Left cardiac atrium (tissue), 4 donors: Measurements from ENCODE around the gene SYNGR2. TPM values are rescaled to one million over a fixed set of nuclear protein-coding genes. Genes with fewer than 3 reads are reported as not detected.
A peak's percentile ranks its signal among the peaks of the same experiment; 100 is the strongest.

ENCODE experiments used
- ATAC-seq, 2 donors: fragments of 200-7000 bp; cut with Tn5 transposase; one replicate each; pipeline ENCODE4 v1.9.1; 2020; ENCODE audit warnings: mild to moderate bottlenecking in 2 of 2, moderate library complexity in 2 of 2
- DNase-seq: peaks from one replicate; pipeline ENCODE4 v3.0.0-alpha.2; 2020
- intact Hi-C, 2 donors: fragments of 100-400 bp; cut with DNase I; formaldehyde crosslinking; loops; one replicate each; pipeline versions ENCODE4 v1.14.1 to v1.15.1; 2022 to 2023
- total RNA-seq, 2 donors: library from RNA; stranded (reverse); fragmentation: NEBNext Ultra II Directional; extraction: Animal tissue kit (Norgen Biotek cat#: 25700); gene quantifications; one replicate each; pipeline ENCODE4 v1.2.1, GENCODE V29; 2021
- donor health status: DM: no; HTN: yes; CAD: no.
- donor health status: DM: no; HTN: yes; CAD: no; lungs with severe emphysema.
- donor health status: DM: yes; HTN: yes; CAD: no.
- donor health status: Dilated cardiomyopathy.

Gene SYNGR2
- total RNA-seq, 2 donors from 2014 or later: 73.4 to 84.5 TPM

DNA sequence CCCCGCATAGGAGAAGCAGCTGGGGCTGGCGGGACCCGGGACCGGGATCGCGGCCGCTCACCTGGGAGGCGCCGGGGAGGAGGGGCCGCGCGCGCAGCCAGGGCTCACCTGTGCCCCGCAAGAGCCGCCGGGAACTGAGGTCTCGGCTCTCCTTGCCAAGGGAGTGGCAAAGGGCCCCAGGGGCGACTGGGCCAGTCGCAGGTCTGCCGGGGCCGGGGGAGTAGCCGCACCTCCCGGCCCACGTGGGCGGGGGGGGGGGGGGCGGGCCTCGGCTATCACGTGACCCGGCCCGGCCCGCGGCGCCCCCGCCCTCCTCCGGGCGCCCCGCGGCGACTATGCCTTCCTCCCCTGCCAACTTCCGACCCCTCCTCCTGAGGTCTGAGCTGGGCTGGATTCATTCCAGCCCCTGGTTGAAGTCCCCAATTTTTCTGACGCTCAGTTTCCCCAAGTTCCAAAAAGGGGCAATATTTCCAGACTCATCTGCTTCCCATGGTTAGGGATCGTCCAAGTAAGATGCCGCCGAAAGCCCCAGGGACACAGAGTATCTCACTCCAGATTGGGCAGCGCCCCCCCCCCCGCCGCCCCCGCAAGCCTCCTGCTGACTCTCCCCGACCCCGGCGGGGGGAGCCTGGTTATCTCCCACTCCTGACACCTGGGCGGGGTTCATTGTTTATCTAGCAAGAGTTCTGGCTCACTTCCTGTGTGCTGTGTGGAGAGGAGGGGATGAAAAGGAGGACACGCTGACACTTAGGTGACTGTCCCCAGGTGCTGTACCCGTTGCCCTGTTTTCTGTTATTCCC is 39.6 kb upstream of the SYNGR2 start, which contains the start of gene TMC6:
TSS of gene TMC6 (minus strand) at position 205 of the 800 bp plus-strand sequence. CDS start 1,923 bp downstream, outside the sequence.
- peak; percentile 61 for DNase-seq
- intact Hi-C loops: loop anchor here in 1 of 2 donors (5.0 kb wide), 1 partner anchor 49 kb away; no protein-coding TSS in a partner anchor
- peak; percentile 41 for ATAC-seq

DNA sequence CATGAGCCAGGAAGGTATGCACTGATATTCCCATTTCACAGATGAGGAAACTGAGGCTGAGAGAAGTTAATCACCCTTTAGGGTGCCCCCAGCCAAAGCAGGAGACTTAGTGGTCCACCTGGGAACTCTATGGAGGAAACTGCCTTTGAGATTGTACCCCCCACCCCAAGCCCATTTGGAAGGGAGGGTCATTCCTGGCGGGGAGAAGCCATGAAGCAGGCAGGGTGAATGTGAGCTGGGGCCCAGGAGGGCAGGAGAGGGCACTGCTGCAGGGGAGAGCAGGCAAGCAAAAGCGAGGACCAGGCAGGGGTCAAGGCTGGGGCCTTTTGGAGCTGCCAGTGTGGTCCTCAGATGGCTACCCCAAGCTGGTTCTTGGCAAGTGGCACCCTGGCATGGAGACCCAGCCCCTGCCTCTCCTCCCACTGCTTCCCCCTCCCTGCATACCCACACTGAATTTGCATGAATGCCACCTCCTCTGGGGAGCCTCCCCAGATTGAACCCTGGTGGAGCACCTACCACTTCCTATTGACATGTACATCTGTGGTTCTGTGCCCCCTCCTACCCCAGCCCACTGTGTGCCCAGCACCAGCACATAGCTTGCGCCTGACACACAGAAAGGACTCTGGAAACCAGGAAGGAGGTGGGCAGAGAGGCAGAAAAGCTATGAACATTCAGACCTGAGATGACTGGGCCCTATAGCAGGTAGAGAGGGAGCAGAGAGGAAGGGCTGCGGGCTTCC is 38.9 kb upstream of the SYNGR2 start:
- ATAC-seq (no peak), DNase-seq (no peak)
- intact Hi-C loops: loop anchor here (5.0 kb wide), 1 partner anchor 48 kb away; no protein-coding TSS in a partner anchor

DNA sequence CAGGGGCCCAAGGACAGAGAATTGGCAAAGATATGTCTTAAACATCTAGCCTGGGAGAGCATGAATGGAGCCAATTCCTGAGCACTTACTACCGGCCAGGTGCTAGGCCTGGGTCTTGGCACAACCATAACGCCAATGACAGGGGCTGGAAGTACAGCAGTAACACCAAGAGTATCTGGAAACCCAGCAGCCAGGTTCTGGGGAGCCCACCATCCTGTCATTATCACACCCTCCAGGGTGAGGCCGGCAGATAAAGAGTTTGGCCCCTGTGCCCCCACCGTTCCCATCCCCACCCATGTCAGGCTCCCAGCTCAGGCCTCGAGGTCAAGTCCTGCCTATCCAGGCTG is 38.3 kb upstream of the SYNGR2 start:
- DNase-seq: no peak
- intact Hi-C loops: loop anchor here in 1 of 2 donors (5.0 kb wide), 1 partner anchor 47 kb away; no protein-coding TSS in a partner anchor
- ATAC-seq: no peak

DNA sequence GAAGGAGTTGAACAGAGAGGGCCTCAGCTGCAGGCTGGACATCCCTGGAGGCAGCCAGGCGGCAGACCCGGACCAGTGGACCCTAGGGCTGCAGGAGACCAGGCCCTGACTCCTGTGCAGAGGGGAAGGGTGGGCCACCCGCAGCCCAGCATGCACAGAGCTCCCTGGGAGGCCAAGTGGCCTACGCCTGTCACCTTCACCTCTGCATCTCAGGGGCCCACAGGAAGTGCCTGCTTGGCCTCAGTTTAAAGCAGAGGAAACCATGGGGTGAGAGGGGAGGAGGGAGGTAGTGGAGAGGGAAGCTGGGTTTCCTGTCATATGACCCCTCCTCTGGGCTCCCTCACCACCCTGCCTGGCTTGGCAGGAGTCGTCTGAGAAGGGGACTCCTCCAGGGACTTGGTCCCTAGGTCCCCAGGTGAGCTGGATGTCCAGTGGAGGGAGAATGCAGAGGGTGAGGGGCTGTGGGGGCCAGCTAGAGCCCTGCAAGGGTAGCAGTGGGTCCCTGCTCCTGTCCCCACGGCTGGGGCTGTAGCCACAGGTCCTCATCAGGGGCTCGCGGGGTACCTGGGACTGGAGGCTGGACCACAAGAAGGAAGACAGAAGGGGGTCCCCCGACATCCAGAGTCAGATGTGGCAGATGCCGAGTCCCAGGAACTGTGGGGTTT is 37.8 kb upstream of the SYNGR2 start, which contains the start of gene TMC8:
TSS of gene TMC8 (plus strand) at position 335 of the 665 bp plus-strand sequence. CDS start 818 bp downstream, outside the sequence.
- ATAC-seq: peak; percentile 8 to 9

DNA sequence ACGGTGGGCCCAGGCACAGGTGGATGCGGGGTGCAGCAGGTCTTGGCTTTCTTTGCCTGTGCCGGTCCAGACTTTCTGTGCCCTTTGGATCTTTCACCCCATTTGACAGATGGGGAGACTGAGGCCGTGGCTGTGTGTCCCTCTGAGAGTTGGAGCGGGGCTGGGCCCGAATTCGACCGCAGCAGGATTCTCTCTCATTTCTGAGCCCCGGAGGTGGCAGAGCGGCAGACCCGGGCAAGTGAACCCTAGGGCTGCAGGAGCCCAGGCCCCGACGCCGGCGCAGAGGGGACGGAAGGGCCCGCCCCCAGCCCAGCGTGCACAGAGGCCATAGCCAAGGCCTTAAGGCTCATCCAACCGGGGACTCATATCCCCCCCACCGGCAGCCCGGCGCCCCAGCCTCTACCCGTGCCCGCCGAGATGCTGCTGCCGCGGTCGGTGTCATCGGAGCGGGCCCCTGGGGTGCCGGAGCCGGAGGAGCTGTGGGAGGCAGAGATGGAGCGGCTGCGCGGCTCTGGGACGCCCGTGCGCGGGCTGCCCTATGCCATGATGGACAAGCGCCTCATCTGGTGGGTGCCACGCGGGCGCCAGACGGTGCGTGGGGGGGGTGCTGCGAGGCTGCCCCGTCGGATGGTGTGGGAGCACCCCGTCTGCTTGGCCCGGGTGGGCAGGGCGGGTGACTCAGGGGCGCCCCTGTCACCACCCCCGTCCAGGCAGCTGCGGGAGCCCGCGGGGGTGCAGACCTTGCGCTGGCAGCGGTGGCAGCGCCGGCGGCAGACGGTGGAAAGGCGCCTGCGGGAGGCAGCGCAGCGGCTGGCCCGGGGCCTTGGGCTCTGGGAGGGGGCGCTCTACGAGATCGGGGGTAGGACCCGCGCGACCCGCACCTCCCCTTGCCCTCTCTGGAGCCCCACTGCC is 37.0 kb upstream of the SYNGR2 start:
- ATAC-seq: no peak
- intact Hi-C loops: loop anchor here in 1 of 2 donors (5.0 kb wide), 1 partner anchor 46 kb away; no protein-coding TSS in a partner anchor
- DNase-seq: no peak

More for the DNA sequence above, 37.8 kb upstream of the SYNGR2 start, which contains the start of gene TMC8:
- DNase-seq: no peak
- intact Hi-C loops: loop anchor here in 1 of 2 donors (5.0 kb wide), 1 partner anchor 47 kb away; no protein-coding TSS in a partner anchor

DNA sequence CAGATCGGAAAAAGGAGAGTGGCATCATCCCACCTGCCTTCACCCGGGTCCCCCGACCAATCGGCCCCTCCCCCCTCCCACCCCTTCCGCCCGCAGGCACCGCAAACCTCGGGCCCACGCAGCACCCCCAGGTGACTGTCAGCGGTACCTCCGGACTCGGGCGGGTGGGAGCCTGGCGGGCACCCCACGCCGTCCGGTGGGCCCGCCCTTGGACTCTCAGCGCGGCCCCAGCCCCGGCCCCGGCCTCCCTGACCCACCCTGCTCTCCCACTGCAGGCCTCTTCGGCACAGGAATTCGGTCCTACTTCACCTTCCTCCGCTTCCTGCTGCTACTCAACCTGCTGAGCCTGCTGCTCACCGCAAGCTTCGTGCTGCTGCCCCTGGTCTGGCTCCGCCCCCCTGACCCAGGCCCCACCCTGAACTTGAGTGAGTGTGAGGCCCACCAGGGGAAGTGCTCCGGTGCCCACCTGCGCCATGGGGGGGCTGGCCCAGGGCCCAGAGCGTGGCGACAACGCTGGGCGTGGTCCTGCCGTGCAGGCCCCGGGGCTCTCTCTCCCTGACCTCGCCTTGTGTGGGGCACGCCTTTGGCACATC is 36.2 kb upstream of the SYNGR2 start:
- DNase-seq: peak; percentile 35
- ATAC-seq: no peak
- intact Hi-C loops: loop anchor here in 1 of 2 donors (5.0 kb wide), 1 partner anchor 45 kb away; no protein-coding TSS in a partner anchor

DNA sequence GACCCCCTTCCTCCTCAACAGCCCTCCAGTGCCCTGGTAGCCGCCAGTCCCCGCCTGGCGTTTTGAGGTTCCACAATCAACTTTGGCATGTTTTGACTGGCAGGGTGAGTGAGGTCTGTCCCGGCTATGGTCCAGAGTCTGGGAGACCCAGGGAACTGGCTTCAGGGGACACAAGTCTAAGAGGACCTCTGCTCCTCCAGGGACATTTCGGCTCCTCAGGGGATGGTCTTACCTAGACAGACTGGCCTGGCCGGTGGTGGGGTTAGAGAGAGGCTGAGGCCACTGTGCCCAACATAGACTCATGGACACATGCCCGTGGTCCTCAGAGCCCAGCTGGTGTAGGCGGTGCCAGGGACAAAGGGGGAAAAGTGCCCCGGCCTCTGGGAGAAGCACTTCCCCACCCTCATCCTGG is 35.6 kb upstream of the SYNGR2 start:
- DNase-seq (no peak), ATAC-seq (no peak)
- intact Hi-C loops: loop anchor here in 1 of 2 donors (5.0 kb wide), 1 partner anchor 45 kb away; no protein-coding TSS in a partner anchor

DNA sequence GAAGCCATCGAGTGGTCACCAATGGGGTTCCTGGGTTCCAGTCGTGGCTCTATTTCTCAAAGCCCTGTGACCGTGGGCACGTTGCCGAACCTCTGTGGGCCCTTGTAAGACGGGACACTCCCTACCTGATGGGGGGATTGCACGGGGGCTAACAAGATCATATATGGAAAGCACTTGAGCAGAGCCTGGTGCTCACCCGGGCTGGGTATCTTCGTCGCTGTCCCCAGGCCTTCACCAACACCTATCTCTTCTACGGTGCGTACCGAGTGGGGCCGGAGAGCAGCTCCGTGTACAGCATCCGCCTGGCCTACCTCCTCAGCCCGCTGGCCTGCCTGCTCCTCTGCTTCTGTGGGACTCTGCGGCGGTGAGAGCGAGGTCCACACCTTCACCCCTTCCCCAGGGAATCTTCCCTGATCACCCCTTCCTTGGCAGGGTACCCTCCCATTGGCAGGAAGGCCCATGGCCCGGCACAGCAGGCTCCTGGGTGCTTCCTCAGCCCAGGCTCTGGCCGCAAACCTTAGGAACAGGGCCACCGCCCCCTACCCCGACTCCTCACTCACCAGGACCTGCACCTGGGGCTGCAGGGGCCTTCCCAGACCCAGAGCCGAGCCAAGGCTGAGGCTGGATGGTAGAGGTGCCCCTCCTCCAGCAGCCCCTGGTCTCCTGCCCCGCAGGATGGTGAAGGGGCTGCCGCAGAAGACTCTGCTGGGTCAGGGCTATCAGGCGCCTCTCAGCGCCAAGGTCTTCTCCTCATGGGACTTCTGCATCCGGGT is 35.0 kb upstream of the SYNGR2 start:
- DNase-seq (peak; percentile 16), ATAC-seq (no peak)
- intact Hi-C loops: loop anchor here in 1 of 2 donors (5.0 kb wide), 1 partner anchor 44 kb away; no protein-coding TSS in a partner anchor

DNA sequence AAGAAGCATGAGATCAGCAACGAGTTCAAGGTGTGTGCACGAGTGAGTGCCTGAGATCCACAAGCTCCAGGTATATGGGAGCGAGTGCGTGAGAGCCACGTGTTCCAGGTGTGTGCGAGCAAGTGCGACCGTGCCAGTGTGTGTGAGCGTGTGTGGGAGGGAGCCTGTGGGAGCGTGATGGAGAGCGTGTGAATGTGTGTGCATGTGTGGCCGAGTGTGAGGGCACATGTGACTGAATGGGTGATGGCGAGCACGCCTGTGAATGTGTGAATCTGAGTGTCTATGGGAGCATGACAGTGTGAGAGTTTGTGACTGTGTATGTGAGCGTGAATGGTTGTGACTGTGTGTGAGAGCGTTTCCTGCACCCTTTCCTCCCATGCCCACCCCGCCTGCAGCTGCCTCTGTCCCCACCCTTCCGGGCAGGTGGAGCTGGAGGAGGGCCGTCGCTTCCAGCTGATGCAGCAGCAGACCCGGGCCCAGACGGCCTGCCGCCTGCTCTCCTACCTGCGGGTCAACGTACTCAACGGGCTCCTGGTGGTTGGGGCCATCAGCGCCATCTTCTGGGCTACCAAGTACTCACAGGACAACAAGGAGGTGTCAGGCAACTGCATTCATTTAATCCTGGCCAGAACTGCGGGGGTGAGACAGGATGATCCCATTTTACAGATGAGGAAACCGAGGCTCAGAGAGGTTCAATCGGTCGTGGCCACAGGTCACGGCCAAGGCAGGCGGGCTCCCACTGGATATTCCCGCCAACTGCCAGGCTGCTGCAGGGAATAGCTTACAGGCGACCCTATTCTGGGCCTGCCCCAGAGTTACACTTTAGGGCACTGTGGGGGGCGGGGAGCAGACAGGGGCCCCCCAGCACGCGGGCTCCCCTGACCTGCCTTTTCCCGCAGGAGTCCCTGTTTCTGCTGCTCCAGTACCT is 34.1 kb upstream of the SYNGR2 start:
- intact Hi-C loops: loop anchor here in 1 of 2 donors (5.0 kb wide), 1 partner anchor 43 kb away; no protein-coding TSS in a partner anchor
- no peak for ATAC-seq
- peak; percentile 58 for DNase-seq

DNA sequence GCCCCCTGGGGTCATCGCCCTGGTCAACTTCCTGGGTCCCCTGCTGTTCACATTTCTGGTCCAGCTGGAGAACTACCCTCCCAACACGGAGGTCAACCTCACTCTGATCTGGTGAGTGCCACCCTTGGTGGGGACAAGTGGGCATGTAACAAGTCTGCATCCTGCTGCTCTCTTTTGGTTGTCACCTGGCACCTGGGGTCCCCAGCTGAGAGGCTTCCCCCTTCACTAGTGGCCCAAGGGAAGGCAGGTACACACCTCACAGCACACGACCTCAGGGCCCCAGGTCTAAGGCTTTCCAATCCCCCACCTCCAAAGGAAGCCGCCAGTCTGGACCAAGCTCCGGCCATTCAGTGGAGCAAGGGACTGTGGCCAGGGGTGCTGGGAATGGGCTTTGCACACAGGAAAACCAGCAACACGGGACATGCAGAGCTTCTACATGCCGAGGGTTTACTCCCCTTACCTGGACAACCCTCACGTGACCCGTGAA is 33.4 kb upstream of the SYNGR2 start:
- intact Hi-C loops: loop anchor here in 1 of 2 donors (5.0 kb wide), 1 partner anchor 42 kb away; no protein-coding TSS in a partner anchor
- ATAC-seq (no peak), DNase-seq (peak; percentile 18)

DNA sequence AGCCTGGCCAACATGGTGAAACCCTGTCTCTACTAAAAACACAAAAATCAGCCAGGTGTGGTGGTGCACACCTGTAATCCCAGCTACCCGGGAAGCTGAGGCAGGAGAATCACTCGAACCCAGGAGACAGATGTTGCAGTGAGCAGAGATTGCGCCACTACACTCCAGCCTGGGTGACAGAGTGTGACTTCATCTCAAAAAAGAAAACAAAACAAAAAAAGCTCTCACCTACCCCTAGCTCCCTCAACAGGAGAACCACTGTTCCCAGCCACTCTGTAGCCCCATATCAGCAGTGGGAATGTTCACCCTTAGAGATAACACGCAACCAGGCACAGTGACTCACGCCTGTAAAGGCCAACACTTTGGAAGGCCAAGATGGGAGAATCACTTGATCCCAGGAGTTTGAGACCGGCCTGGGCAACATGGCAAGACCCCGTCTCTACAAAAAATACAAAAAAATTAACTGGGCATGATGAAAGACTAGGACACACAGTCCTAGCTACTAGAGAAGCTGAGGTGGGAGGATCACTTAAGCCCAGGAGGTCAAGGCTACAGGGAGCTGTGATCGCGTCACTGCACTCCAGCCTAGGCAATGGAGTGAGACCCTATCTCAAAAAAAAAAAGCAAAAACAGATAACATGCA is 32.4 kb upstream of the SYNGR2 start:
- no peak for ATAC-seq
- DNase-seq: no peak
- intact Hi-C loops: no loop called here

DNA sequence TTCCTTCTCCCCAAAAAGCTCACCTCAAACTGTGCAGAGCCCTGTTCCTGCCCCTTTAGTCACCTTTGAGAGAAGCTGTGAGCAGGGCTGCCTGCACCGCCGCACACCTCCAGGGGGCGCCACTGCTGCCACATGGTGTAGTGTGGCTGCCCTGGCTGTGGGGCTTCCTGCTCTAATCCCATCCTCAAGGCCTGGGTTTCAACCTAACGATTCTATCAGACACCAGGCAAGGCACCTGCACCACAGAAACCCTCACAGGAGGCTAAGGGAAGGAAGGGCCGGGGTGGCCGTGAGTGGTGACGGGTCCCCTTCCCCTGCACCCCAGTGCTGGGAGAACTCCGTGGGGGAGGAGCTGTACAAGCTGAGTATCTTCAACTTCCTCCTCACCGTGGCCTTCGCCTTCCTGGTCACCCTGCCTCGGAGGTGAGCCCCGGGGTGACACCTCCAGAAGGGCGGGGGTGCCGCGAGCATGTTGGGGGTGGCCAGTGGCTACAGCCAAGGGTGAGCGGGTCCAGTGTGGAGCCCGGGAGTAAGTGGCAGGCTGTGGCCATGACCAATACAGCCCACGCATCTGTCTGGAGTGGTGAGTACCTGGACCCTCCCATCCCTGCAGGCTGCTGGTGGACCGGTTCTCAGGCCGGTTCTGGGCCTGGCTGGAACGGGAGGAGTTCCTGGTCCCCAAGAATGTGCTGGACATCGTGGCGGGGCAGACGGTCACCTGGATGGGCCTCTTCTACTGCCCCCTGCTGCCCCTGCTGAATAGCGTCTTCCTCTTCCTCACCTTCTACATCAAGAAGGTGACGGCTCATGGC is 30.8 kb upstream of the SYNGR2 start:
- DNase-seq (peak; percentile 26), ATAC-seq (no peak)
- intact Hi-C loops: no loop called here

DNA sequence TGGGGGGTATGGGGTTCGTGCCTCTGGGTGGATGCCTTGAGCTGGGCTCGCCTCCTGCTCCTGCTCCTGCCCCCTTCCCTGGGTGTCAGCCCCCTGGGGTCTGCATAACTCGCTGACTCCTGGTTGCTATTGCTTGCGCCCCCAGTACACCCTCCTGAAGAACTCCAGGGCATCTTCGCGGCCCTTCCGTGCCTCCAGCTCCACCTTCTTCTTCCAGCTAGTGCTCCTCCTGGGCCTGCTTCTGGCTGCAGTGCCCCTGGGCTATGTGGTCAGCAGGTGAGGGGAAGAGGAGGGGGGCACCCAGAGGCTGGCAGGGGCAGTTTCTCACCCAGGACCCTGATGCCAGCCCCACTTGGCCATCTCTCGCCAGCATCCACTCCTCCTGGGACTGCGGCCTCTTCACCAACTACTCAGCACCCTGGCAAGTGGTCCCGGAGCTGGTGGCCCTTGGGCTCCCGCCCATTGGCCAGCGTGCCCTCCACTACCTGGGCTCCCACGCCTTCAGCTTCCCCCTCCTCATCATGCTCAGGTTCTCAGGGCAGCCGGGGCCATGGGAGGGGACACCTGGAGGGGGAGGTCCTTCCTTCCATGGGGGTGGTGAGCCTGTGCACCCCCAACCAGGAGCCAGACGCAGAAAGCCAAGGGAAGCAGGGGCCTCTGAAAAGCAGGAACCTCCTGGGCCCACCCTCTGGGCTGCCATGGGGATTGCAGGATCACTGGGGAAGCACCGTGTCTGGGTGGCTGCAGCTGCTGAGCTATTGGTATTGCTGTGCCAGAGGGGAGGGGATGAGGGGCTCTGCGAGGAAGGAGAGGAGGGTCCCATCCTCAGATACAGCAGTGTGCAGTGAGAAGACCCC is 29.9 kb upstream of the SYNGR2 start:
- DNase-seq (peak; percentile 22), ATAC-seq (no peak)
- intact Hi-C loops: no loop called here
